ENCODE data around the gene TIGD1.

- no peak for TF ChIP-seq POLR2A (IDR thresholded peaks at IDR 0.05; ENCODE audit: low read depth, low read length)
- TF ChIP-seq TAF1 (IDR thresholded peaks at IDR 0.05; ENCODE audit: low read depth, low read length) = no peak
These were observed 37.2 kb upstream of the TIGD1 start for GRCh38 chr2:232587512-232587911.

All from GM12891 (cell line).